Measurements from ENCODE around the gene HGS. TPM values are rescaled to one million over a fixed set of nuclear protein-coding genes. Genes with fewer than 3 reads are reported as not detected.

HGS gene
- polyA plus RNA-seq, 1 donor from 2014 or later: 81.1 TPM

- TF ChIP-seq EP300 (conservative IDR thresholded peaks at IDR 0.05; ENCODE audit: poor library complexity, severe bottlenecking) (no peak), REST (IDR thresholded peaks at IDR 0.05; ENCODE audit: borderline replicate concordance) (no peak), SMC3 (conservative IDR thresholded peaks at IDR 0.05; ENCODE audit: poor library complexity) (no peak), TAF1 (IDR thresholded peaks at IDR 0.05; ENCODE audit: low read depth) (no peak), RAD21 (conservative IDR thresholded peaks at IDR 0.05) (no peak), EZH2 (IDR thresholded peaks at IDR 0.05; ENCODE audit: borderline replicate concordance, insufficient read depth, low read length, poor library complexity, severe bottlenecking) (no peak)
- H3K36me3 ChIP-seq (ENCODE audit: insufficient read depth, low read length): no peaks in the 10 kb centered on the region
- no peak overlapping the region for H3K4me3 ChIP-seq (ENCODE audit: low read length)
- H2AFZ ChIP-seq (ENCODE audit: low read depth, low read length): no peak overlapping the region
- no peaks in the 10 kb centered on the region for H3K9me2 ChIP-seq (ENCODE audit: insufficient read depth, low read length)
- no peaks in the 10 kb centered on the region for H3K9me3 ChIP-seq (ENCODE audit: low read length)
- no peaks in the 10 kb centered on the region for H4K20me1 ChIP-seq (ENCODE audit: insufficient read depth)
- no peaks in the 10 kb centered on the region for H3K79me2 ChIP-seq (replicated peaks; ENCODE audit: insufficient read depth, low read length)
- no peaks in the 10 kb centered on the region for H3F3A ChIP-seq (ENCODE audit: insufficient read depth, low read length, poor library complexity, severe bottlenecking)
- H3K27me3 ChIP-seq (ENCODE audit: insufficient read depth, low read depth, low read length): peaks cover 3% of the 10 kb centered on the region
- H3K27ac ChIP-seq (ENCODE audit: low read length): no peak overlapping the region
- no peak overlapping the region for H3K9ac ChIP-seq (ENCODE audit: low read length)
- H3K4me2 ChIP-seq (ENCODE audit: low read length): no peak overlapping the region
These were observed 32.3 kb downstream of the HGS start for GRCh38 chr17:81715872-81716673.

- Histone ChIP-seq H3K79me2 (replicated peaks; ENCODE audit: insufficient read depth, low read length) (no peaks in the 10 kb centered on the region), H4K20me1 (ENCODE audit: insufficient read depth) (no peaks in the 10 kb centered on the region), H3K9ac (ENCODE audit: low read length) (no peak overlapping the region), H3K27me3 (ENCODE audit: insufficient read depth, low read depth, low read length) (no peaks in the 10 kb centered on the region), H3K4me3 (ENCODE audit: low read length) (no peak overlapping the region), H3K9me2 (ENCODE audit: insufficient read depth, low read length) (no peaks in the 10 kb centered on the region), H3K4me2 (ENCODE audit: low read length) (no peak overlapping the region), H2AFZ (ENCODE audit: low read depth, low read length) (no peak overlapping the region), H3K36me3 (ENCODE audit: insufficient read depth, low read length) (no peaks in the 10 kb centered on the region), H3F3A (ENCODE audit: insufficient read depth, low read length, poor library complexity, severe bottlenecking) (no peaks in the 10 kb centered on the region), H3K27ac (ENCODE audit: low read length) (no peak overlapping the region), H3K9me3 (ENCODE audit: low read length) (no peaks in the 10 kb centered on the region)
- TF ChIP-seq RAD21 (conservative IDR thresholded peaks at IDR 0.05) (no peak), REST (IDR thresholded peaks at IDR 0.05; ENCODE audit: borderline replicate concordance) (no peak), CTCF (IDR thresholded peaks at IDR 0.05; ENCODE audit: poor library complexity, severe bottlenecking) (no peak), TAF1 (IDR thresholded peaks at IDR 0.05; ENCODE audit: low read depth) (no peak), EZH2 (IDR thresholded peaks at IDR 0.05; ENCODE audit: borderline replicate concordance, insufficient read depth, low read length, poor library complexity, severe bottlenecking) (no peak)
These were observed 32.8 kb downstream of the HGS start for GRCh38 chr17:81716674-81716996.
